Head of caudate nucleus (tissue), 42 donors: ENCODE results near the gene MRPS2.
"Not testable (repeated sequence)": the region's sequence is repeated elsewhere in the genome, so short reads cannot be mapped to it uniquely, and the experiment has no call there.

ENCODE experiments used
- DNase-seq, 42 donors: peaks; one replicate each; pipeline versions ENCODE4 v3.0.0 to v3.0.0-alpha.2; 2020 to 2021; ENCODE audit warnings: mixed read lengths in 7 of 42
- intact Hi-C: fragments of 100-400 bp; cut with DNase I; formaldehyde crosslinking; loops from one replicate; pipeline ENCODE4 v1.15.0; 2022

MRPS2 gene

GRCh38 chr9:135500525-135501260, at the start of gene MRPS2:
Gene MRPS2 (plus strand): TSS chr9:135500682. CDS start chr9:135500711, 29 bp downstream.
- peak; percentile 45 to 95 (median 90) for DNase-seq
- intact Hi-C loops, result no loop called here

- peak in 2 of 42 donors; percentile 5 to 12 for DNase-seq
- intact Hi-C loops, result no loop called here
Measured at GRCh38 chr9:135450956-135451355, 49.5 kb upstream of the MRPS2 start.

- DNase-seq, result peak in 1 of 42 donors; percentile 3
- intact Hi-C loops, result not testable (repeated sequence)
Measured at GRCh38 chr9:135451909-135452308, 48.6 kb upstream of the MRPS2 start.

GRCh38 chr9:135454737-135455136, 45.7 kb upstream of the MRPS2 start:
- no peak for DNase-seq
- intact Hi-C loops, result no loop called here

GRCh38 chr9:135455401-135456030, 45.0 kb upstream of the MRPS2 start:
- intact Hi-C loops, result no loop called here
- no peak for DNase-seq

- no peak for DNase-seq
- intact Hi-C loops, result no loop called here
Measured at GRCh38 chr9:135456436-135457104, 43.9 kb upstream of the MRPS2 start.

- DNase-seq, intact Hi-C loops: not testable (repeated sequence)
Measured at GRCh38 chr9:135458478-135458877, 42.0 kb upstream of the MRPS2 start.

- intact Hi-C loops, result no loop called here
- DNase-seq, result no peak
Measured at GRCh38 chr9:135461936-135462335, 38.5 kb upstream of the MRPS2 start.

- intact Hi-C loops, result no loop called here
- DNase-seq, result no peak
Measured at GRCh38 chr9:135463140-135463539, 37.3 kb upstream of the MRPS2 start.

- no peak for DNase-seq
- intact Hi-C loops, result no loop called here
Measured at GRCh38 chr9:135464181-135464580, 36.3 kb upstream of the MRPS2 start.

- intact Hi-C loops, result no loop called here
Measured at GRCh38 chr9:135468854-135469521, 31.5 kb upstream of the MRPS2 start.

GRCh38 chr9:135471791-135472640, 28.5 kb upstream of the MRPS2 start:
- intact Hi-C loops, result no loop called here
- no peak for DNase-seq

More at GRCh38 chr9:135468854-135469521, 31.5 kb upstream of the MRPS2 start:
- DNase-seq, result peak in 36 of 42 donors; percentile 14 to 76 (median 48)

GRCh38 chr9:135473972-135474543, 26.4 kb upstream of the MRPS2 start:
- no peak for DNase-seq
- intact Hi-C loops, result no loop called here

GRCh38 chr9:135474915-135475314, 25.6 kb upstream of the MRPS2 start:
- peak in 40 of 42 donors; percentile 16 to 76 (median 52) for DNase-seq
- intact Hi-C loops, result no loop called here

GRCh38 chr9:135476561-135477355, 23.7 kb upstream of the MRPS2 start:
- no peak for DNase-seq
- intact Hi-C loops, result no loop called here

GRCh38 chr9:135478191-135478590, 22.3 kb upstream of the MRPS2 start:
- peak in 5 of 42 donors; percentile 12 to 52 (median 20) for DNase-seq
- intact Hi-C loops, result no loop called here

GRCh38 chr9:135478829-135479468, 21.5 kb upstream of the MRPS2 start:
- intact Hi-C loops, result no loop called here
- DNase-seq, result peak in 29 of 42 donors; percentile 6 to 72 (median 33)
